ENCODE measurements around the gene CCDC8.

DNA sequence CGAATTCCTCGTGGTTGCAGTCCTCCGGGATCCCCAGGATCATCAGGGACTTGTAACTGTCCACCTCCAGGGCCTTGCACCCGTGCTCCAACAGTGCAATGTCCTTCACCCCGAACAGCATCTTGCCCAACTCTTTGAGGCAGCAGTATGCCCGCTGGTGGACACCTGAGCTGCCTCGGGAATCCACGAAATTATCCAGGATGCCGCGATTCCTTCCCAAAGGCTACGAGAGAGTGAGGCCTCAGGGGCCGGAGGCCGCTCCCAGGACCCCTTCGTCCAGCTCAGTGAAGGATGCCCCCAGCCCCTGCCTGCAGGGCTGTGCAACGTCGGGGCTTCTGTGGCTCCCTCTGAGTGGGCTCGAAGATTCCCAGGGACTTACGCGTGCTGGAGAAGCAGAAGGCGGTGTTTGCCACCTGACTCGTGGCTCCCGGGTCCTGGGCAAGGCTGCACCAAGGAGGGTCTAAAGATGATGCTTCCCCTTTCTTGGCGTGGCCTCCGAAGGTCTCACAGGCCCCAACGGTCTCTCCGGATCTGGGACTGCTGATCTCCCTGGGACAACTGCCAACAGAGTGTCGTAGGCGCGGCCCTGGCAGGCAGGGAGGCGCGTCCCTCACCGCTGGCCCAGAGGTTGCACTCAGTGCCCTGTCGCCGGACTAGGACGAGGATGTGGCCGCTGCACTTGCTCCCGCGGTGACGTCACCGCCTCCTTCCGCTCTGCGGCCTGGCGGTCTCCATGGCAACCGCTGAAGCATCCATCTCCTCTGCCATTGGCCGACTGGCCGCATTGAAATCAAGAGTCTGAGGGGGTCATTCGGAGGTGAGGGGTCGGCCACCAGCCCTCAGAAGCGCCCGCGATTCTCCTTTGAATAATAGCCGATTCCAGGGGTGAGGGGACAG lies 15.1 kb upstream of the CCDC8 start, which contains the start of gene PNMA8C:
- TF ChIP-seq, protein P1, sequence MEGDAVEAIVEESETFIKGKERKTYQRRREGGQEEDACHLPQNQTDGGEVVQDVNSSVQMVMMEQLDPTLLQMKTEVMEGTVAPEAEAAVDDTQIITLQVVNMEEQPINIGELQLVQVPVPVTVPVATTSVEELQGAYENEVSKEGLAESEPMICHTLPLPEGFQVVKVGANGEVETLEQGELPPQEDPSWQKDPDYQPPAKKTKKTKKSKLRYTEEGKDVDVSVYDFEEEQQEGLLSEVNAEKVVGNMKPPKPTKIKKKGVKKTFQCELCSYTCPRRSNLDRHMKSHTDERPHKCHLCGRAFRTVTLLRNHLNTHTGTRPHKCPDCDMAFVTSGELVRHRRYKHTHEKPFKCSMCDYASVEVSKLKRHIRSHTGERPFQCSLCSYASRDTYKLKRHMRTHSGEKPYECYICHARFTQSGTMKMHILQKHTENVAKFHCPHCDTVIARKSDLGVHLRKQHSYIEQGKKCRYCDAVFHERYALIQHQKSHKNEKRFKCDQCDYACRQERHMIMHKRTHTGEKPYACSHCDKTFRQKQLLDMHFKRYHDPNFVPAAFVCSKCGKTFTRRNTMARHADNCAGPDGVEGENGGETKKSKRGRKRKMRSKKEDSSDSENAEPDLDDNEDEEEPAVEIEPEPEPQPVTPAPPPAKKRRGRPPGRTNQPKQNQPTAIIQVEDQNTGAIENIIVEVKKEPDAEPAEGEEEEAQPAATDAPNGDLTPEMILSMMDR (IDR thresholded peaks at IDR 0.05; ENCODE audit: extremely low read depth in 1 of 2, insufficient read depth in 1 of 2, low read depth in 1 of 2, low read length in 2 of 2), result no peak
- TF ChIP-seq EZH2 (IDR thresholded peaks at IDR 0.05; ENCODE audit: borderline replicate concordance, low read depth, low read length, severe bottlenecking) (no peak), FOS (IDR thresholded peaks at IDR 0.05; ENCODE audit: borderline replicate concordance, insufficient read depth, low read length) (no peak), POLR2A (IDR thresholded peaks at IDR 0.05; ENCODE audit: low read depth, low read length) (no peak)
